HTERT RPE-1 (cell line): Measurements from ENCODE around the gene JAKMIP2.
"Not testable (repeated sequence)": the region's sequence is repeated elsewhere in the genome, so short reads cannot be mapped to it uniquely, and the experiment has no call there.

Source experiments
- in situ Hi-C: fragments of 300-500 bp; cut with MboI; formaldehyde crosslinking; loops from 4 replicates; pipeline ENCODE4 v1.14.3; 2020; ENCODE audit warnings: low sequenced_read_pairs

The JAKMIP2 gene

DNA sequence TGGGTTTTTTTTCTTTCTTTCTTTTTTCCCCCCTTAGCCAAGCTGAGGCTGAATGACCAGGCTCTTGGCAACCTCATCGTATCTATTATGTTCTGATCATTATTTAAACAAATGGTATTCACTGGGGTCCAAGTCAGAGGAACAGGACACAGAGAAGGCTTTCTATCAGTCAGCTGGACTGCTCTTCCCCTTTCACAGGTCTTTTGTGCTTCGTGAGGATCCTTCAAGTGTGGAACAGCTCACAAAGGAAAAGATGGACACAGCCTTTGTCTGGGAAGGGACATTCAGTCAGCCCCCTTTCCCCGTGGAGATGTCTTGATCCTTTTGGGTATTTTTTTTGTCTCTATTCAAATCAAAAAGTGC, 218.4 kb downstream of the JAKMIP2 start:
- in situ Hi-C loops, result no loop called here

DNA sequence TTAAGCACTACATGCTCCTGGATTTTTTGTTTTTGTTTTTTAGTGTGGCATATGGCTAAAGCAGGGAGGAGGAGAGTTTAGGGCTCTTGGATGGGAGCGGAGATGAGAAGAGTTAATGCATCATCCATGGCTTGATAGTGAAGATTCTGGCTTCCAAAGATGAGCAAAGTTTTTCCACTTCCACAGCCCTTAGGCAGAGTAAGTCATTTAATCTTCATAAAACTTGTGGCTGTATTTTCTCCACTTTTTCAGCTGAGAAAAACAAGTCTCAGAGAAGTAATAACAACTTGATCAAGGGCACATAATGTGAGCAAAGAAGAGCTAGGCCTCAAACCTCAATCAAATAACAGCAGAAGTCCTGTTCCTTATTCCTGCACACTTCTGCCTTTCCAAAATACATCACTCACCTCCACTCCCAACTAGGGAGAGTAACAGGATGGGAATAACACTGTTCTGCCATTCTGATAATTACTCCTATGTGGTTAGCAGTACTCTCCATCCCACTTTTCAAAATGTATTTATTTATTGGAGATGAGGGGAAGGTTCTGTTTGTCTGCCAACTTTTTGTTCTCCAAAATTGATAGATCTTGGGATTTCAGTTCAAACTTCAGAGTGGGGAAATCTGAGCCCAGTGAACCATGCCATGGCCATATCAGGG, 218.9 kb downstream of the JAKMIP2 start:
- in situ Hi-C loops, result no loop called here

DNA sequence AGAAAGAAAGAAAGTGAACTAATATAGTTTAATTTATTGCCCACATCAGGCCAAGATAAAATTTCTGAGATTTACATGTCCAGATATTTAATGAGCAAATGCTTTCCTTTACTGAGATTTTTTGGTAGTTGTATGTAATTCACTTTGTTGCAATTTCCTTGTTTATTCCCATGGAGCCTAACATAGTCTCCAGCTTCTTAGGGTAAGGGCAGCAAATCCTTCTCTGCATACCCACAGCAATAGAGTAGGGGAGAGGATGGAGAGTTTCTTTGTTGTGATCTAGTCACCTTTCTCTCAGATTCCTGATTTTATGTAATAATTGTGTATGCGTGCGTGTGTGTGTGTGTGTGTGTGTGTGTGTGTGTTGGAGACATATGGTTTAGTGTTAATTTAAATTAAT, 221.1 kb downstream of the JAKMIP2 start:
- in situ Hi-C loops, result no loop called here

DNA sequence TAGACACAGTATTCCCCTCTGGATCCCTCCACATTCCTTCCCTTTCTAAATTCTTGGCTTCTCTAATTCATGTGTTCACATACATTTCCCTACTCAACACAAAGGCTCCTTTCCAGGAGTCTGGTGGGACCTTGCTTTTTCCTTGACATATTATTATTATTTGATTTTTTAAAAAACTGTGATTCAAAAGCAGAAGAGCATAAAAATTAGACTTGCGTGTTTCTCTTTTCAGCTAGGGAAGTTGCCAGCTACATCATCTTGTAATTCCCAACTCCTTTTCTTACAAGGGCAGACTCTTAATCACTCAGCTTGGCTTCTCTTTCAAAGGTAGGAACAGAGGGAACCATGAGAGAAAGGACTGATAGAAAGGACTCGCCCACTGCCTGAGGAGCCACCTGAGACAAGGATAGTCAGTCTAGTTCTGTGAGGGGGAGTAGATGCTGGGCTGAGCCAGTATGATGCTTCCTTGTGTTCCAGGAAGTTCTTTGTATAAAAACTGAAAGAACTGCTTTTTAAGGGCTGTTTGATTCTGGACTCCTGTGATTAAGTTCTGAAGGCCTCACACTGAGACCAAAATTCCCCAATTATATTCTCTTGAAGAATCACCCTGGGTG, 221.7 kb downstream of the JAKMIP2 start:
- in situ Hi-C loops, result no loop called here

DNA sequence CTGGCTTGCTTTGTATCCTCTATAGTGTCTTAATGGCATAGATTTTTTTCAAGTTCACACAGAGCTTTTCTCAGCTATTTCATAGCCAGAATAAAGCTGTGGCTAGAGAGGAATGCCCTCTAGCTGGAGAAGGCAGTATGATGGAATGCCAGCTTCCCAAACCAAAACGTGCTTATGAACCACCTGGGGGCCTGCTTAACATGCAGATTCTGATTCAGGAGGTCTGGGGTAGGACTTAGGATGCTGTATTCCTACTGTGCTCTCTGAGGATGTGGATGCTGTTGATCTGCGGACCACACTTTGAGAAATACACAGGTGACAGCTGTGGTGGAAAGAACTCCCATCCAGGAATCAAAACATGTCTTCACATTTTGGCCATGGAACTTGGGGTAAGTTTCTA, 222.8 kb downstream of the JAKMIP2 start:
- in situ Hi-C loops, result no loop called here

DNA sequence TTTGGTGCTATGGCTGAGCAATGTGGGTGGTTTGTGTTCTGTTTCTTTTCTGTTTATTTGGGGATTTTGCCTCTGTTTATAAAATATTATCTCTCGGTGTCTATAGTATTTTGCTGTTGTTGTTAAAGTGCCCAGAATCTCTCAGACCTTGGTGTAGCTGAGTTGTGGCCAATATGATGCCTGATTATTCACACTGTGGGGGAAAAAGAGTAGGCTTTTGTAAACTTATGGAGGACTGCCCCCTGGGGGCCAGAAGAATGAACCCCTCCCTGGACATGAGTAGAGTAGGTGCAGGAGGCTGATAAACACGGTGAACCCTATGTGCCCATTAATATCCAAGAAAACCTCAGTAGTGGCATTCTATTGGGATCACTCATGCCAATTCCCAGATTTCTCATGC, 223.7 kb downstream of the JAKMIP2 start:
- in situ Hi-C loops, result no loop called here

DNA sequence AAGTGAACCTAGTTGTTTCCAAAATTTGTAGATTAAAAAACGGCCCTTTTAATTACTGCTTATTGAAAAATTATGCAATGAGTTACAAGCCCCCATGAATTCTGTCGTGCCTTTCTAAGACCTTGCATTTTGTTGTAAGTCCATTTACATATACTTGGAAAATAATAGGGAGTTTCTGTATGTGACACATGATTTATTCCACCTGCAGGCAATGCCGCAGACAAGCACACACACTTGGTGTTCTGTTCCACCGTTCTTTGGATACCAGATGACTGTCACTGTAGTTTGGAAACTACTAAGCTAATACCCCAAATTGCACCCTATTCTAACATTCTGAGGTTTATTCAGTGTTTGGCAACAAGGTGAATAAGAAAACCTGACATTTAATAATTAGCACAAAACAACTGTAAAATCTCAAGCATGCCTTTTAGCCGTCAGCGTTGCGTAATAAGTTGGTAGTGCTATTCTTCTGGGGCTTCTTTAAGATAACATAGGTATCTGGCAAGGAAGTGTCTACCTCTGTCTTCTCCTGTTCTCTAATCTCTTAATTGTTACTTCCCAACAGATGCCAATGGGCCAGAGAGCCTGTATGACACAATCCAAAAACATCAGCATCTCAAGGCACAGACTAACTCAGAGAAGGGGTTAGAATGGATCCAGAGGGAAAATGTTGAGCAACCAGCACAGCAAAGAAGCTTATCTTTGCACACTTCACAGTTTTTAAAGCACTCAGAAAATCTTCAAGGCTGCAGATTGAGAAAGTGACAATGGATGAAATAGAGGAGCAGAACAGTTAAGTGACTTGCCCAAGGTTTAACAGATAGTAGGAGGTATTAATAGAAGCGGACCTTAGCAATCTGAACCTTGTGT, 224.4 kb downstream of the JAKMIP2 start:
- in situ Hi-C loops, result no loop called here

DNA sequence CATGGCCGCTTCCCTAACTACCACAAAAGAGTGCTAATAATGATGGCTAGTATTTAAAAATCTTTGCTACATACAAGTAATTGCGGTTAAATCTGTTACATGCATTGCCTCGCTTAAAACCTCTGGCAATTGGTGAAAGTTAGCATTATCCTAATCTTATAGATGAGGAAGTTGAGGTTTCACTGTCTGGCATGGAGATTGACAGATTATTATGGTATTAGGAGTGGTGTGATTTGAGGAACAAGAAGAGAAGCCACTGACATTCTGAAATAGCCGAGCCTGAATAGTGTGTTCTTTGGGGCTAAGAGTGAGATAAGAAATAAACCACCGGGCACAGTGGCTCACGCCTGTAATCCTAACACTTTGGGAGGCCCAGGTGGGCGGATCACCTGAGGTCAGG, 227.4 kb downstream of the JAKMIP2 start:
- in situ Hi-C loops, result no loop called here

DNA sequence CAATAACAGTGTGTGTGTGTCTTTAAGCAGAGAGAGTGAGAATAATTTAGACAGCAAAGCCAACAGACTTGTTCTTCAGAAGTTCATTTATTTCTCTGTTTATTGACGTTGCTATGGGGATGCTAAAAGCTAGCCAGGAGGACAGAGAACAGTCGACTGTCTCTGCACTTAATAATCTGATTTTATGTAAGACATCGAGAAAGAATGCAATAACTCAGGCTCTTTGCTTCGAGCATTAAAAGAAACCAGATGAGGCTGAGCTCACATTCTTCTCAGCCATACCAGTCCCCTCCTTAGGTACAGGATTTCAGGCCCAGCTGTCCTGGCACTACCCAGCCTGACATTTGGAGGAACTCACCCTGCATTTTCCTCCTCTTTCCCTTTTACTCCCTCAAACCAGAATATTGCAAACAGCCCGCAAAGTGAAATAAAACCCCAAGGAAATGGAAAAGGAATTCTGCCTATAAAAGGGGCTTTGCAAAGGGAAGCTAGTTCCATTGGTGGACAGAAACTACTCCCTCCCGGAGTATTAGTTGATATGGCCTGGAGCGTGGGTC, 228.2 kb downstream of the JAKMIP2 start:
- in situ Hi-C loops, result no loop called here

DNA sequence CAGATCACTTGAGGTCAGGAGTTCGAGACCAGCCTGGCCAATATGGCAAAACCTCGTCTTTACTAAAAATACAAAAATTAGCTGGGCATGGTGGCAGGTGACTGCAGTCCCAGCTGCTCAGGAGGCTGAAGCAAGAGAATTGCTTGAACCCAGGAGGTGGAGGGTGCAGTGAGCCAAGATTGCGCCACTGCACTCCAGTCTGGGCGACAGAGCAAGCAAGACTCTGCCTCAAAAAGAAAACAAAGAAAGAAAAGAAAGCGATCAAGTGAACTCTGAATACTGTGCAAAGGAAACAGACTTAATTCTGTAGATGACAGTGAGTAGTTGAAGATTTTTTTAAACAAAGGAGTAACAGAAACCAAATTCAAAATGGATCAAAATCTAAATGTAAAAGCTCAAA, 228.7 kb downstream of the JAKMIP2 start:
- in situ Hi-C loops, result not testable (repeated sequence)

DNA sequence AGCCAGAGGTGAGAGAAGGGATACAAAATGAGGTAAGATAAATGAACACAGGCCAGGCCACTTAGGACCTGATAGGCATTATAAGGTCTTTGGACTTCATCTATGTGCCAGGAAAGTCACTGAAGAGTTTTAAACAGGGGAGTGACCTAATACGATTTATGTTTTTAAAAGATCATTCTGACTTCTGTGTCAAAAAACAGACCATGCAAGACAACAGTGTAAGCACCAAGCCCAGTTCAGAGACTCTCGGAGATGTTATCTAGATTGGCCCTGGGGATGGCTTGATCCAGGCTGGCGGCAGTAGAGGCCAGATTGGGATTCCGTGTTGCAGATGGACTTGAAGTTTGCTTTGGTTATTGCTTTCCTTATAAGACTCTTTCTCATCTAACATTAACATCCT, 229.6 kb downstream of the JAKMIP2 start:
- in situ Hi-C loops, result no loop called here

DNA sequence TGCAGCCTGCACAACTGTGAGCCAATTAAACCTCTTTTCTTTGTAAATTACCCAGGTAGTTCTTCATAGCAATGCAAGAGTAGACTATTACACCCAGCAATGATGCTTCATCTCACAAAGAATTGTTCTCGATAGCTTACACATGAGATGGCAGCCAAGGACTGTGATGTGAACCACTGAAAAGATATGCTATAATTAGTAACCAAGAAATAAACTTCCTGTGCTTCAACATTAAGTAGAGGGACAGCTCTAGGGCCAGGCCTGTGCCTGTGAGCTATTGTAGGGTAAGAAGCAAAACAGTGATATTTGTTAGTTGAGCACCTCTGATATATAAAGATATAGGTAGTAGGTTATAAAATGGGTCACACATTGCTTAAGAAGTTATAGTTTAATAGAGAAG, 230.9 kb downstream of the JAKMIP2 start:
- in situ Hi-C loops, result no loop called here

DNA sequence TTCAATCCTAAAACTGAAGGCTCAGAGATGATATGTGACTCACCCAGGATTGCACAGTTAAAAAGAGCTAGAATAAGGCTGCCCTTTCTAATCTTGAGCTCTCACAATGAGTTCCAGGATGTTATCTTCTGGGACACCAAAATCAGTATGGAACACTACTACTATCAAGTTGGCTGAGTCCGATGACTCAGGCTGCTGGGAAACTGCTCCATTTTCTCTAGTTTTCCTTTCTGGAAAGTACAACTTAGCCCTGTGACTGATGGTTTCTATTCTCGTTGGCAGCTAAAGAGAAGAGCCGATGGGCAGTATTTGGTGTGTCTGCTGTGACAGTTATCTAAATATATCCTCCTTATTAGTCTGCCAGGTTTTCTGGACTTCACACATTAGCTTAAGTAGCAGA, 234.8 kb downstream of the JAKMIP2 start:
- in situ Hi-C loops, result no loop called here

DNA sequence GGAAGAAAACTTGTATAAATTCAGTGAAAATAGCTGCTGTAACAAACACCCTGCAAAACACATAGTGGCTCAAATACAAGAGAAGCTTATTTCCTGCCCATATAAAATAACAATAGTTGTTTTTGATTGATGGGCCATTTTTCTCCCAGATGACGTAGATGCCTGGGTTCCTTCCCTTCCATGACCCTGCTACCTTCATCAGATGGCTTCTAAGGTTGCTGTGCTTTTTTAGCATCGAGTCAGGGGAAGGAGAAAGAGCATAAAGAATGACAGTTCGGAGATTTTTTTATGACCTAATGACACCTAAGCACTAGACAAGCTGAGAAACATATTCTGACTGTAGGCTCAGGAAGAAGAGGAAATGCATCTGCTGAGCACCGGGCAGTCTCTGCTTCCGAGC, 238.0 kb downstream of the JAKMIP2 start:
- in situ Hi-C loops, result no loop called here

DNA sequence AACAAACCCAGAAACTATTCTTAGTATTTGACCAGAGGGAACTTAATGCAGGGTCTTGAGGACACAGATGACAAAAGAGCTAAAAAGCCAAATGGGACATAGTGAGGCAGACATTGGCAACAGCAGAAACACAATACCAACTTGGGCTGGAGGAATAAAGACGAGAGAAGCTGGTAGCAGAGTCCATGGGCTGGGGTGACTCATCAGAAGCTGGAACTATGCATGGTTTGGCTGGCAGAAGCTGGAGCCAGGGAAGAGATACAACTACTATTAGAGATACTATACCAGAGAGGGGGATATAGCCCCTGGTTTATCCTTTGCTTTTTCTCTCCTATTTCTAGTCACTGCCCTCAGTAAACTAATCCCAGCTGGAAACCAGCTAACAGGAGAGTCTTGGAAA, 243.5 kb downstream of the JAKMIP2 start:
- in situ Hi-C loops, result no loop called here

DNA sequence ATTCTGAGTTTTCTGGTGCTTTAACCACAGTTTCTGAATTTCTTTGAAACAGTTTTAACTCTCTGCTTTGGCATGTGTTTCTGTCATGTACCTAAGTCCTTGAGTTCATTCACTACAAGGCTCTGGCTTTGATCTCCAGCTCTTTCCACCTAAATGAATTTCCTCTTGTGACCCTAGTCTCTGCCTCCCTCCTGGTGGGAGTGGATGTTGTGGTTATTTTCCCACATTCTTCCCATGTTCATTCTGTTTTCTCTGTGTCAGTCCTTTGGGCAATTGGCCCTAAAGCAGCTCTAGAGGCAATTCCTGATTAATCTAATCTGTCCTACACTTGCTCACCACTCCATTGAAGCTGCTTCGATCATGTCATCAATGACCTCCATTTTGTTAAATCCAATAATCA, 244.3 kb downstream of the JAKMIP2 start:
- in situ Hi-C loops, result no loop called here
